T-helper 1 cell (primary cell): ENCODE data around the gene MOB4.
"Not testable (repeated sequence)": the region's sequence is repeated elsewhere in the genome, so short reads cannot be mapped to it uniquely, and the experiment has no call there.

Experiments
- DNase-seq, 5 donors: peaks; one replicate each; pipeline ENCODE4 v3.0.0-alpha.2; 2012 to 2020

MOB4 gene

DNA sequence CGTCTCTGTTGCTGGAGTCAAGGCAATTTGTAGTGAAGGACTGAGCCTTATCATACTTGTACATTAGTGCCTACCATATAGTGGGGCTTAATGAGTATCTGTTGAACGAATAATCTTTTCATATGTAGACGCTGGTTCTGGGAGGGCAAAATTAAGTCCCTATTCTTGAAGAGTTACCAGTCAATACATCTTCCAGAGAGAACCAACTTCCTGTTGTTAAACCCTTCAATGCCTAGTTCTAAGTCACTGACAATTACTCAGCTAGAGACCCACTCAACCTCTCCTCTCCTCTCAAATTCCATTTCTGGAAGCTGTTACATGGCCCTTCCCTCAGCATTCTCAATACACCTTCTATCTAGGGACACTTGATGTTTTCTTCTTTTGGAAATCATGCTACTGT is 1.1 kb upstream of the MOB4 start:
- peak in 1 of 5 donors; percentile 21 for DNase-seq

DNA sequence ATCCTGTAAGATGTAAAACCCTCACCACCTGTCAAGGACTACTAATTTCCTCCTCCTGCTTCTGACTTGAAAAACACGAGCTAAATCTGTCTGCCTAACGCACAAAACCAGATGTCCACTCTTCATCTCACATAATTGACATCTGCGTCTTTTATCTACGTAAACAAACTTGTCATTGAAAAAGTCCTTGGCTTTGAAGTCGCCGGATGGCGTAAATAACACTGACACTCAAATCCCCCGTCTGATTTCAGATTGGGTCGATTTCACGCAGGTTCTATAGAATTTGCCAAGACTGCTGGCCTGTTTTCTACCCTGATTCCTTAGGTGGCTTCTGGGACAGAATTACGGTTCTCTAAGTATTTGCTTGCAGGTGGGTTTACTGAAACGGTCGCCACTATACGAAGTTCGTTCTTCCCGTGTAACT is 539 bp upstream of the MOB4 start:
- DNase-seq = peak in 1 of 5 donors; percentile 37

- DNase-seq = peak in 3 of 5 donors; percentile 18 to 27 (median 24)
Measured at GRCh38 chr2:197516393-197516761, 511 bp downstream of the MOB4 start.

GRCh38 chr2:197517150-197517549 is 1.3 kb downstream of the MOB4 start:
- no peak for DNase-seq

GRCh38 chr2:197538412-197538811 is 22.5 kb downstream of the MOB4 start:
- no peak for DNase-seq

GRCh38 chr2:197539734-197540133 is 23.9 kb downstream of the MOB4 start:
- DNase-seq = no peak

- no peak for DNase-seq
Measured at GRCh38 chr2:197543206-197543605, 27.3 kb downstream of the MOB4 start.

DNA sequence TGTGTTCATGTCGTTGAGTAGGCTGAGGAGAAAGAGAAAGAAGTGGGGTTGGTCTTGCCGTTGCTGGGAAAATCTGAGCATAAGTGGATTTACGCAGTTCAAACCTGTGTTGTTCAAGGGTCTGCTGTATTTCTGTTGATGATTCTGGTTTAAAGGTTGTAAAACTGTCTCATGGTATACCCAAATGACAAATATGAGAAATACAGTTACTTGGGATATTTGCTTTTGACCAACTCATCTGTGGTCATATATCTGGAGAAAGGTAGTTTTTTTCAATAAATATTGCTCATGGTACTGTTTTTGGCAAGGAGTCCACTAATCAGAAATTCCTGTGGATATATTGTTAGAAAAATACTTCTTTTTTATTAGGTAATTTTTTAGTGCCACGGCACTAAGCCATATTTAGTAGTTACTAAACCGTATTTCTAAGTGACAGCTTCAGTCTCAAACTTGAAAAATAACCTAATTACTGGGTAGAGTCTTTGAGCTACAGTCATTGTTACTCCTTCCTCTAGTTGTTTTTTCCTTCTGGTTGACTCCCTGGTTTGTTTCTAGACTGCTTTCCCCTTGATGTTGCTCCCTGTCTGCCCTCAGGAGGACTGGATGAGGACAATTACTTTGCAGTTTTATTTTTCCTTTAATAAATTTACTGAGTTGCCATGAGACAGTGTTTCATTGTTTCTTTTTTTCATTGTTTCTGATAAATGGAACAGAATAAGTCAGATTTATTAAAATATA is 31.5 kb downstream of the MOB4 start:
- DNase-seq = no peak

DNA sequence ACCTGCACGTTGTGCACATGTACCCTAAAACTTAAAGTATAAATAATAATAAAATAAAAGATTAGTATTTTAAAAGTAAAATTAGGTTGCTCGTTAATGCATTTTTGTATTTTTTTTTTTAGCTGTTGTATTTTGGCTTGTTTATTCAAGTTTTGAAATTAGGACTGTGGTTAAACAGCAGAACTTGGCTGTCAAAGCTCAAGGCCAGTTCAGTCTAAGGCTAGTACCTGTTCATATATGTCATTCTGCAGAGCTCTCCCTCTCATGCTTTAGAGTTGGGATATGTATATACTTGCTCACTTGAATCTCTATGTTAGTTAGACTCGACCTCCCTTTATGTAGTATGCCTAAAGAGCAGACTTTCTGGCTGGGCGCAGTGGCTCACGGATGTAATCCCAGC is 32.7 kb downstream of the MOB4 start:
- DNase-seq = no peak

DNA sequence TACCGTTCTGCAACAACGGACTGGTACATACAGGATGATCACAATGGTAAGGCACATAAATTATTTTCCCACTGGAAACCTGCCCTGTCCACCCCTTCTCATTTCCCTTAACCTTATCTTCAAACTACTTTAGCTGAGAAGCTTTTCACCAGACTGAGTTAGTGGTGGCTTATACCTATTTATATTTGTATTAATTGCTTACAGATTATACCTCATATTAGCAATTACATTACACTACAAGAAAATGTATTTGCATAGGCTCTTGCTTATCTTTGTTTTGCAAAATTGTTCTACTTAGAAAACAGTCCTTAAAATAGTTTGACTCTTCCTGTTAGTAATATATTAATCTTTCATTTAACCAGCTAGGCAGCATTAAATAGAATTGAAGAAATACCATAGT is 35.4 kb downstream of the MOB4 start:
- DNase-seq = not testable (repeated sequence)

DNA sequence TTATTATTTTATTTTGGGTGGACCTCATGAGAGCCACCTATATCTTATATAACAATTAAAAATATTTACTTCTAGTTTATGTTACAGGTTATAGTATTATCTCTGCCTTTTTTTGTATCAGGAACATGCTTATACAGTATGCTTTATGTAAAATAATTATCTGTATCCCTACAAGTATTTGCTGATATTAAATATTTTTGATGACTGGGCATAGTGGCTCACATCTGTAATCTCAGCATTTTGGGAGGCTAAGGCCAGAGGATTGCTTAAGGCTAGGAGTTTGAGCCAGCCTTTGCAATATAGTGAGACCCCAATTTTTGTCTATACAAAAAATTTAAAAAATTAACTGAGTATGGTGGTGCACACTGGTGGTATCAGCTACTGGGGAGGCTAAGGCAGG is 39.6 kb downstream of the MOB4 start:
- no peak for DNase-seq

DNA sequence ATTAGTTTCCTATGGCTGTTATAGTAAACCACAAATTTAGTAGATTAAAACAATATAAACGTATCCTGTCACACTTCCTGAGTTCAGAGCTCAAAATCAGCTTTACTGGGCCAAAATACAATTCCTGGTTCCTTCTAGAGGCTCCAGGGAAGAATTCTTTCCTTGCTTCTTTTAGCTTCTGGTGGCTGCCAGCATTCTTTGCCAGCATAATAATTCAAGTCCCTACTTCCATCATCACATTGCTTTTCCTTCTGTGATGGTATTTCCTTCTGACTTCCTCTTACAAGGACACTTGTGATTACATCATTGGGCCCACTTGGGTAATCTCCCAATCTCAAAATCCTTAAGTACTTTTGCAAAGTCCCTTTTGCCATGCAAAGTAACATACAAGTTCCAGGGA is 40.6 kb downstream of the MOB4 start:
- no peak for DNase-seq

DNA sequence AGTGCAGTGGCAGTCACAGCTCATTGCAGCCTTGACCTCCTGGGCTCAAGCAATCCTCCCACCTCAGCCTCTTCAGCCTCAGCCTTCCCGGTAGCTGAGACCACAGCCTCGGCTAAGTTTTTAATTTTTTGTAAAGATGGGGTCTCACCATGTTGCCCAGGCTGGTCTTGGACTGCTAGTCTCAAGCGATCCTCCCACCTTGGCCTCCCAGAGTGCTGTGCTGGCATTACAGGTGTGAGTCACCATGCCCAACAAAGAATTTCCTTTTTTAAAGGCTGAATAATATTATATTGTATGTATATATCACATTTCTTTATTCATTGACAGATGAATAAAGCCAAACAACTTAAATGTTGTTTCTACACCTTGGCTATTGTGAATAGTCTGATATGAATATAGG is 42.5 kb downstream of the MOB4 start:
- no peak for DNase-seq

GRCh38 chr2:197559681-197560080 is 43.8 kb downstream of the MOB4 start:
- DNase-seq = no peak

DNA sequence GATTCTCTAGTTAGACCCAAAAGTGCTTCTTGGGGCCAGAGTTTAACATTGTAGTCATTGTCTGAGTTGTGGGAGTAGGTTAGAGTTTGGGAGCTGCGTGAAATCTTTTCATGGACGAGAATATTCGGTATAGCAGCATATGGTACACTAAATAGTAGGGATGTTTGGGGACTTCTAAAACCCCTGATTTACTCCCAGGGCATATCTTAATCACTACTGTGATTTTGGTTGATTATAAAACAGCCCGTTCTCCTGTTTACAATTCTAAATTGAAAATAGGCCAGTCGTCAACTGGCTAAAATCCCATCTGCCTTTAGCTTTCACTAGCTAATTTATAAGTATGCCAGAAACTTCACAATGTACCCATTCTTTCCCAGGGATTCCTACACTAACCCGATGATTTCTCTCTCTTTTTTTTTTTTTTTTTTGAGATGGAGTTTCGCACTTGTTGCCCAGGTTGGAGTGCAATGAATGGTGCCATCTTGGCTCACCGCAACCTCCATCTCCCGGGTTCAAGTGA is 44.3 kb downstream of the MOB4 start:
- no peak for DNase-seq

DNA sequence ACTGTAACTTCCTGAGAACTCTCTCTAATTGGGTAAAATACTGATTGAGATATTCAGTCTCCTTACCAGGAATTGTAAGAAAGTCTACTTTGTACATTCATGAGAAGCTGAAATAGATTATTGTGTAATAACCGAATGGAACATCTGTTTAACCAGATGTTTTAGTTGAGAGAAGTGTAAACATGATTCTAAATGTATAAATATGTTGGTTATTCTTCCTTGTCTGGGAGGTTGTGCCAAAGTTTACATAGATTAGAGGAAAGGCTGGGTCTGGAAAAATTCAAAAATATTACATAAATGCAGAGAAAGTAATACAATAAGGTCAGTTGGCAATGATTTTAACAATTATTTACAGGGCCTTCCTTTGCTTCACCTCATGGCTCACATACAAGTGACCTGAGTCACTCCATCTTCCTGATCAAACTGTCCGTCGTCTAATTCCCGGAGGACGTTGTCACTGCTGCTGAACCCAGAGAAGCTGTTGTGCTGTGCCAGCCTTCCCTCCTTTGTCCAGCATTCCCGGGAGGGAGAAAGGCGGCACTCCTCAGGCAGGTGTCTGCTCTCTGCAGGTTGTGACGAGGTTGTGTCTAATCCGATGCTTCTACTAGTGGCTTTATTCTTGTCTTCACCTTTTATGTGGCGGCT is 55.9 kb downstream of the MOB4 start:
- DNase-seq = no peak

GRCh38 chr2:197573608-197574007 is 57.7 kb downstream of the MOB4 start:
- DNase-seq = no peak

DNA sequence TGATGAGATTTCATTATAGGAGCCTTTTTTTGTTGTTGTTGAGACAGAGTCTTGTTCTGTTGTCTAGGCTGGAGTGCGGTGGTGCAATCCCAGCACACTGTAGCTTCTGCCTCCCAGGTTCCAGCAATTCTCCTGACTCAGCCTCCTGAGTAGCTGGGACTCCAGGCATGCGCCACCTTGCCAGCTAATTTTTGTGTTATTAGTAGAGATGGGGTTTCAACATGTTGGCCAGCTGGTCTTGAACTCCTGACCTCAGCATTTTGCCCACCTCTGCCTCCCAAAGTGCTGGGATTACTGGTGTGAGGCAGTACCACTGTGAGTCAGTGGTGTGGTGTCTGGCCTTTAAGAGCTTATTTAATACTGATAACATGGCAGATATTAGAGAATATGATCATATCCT is 60.1 kb downstream of the MOB4 start:
- DNase-seq = no peak

DNA sequence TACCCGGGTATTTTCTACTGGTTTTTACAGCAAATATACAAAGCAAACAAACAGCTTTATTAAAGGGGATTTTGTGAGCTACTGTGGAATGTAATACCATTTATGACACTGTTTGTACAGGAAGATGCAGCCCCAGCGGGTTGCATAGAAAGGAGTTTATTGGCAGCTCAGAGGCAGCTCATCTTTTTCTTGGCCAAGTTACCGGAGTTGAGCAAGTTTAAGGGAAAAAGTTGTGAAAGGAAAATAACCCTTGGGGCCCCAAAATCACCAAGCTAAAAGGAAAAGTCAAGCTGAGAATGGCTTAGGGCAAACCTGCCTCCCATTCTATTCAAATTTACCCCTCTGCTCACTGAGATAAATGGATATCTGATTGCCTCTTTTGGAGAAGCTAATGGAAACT is 60.8 kb downstream of the MOB4 start:
- DNase-seq = no peak

DNA sequence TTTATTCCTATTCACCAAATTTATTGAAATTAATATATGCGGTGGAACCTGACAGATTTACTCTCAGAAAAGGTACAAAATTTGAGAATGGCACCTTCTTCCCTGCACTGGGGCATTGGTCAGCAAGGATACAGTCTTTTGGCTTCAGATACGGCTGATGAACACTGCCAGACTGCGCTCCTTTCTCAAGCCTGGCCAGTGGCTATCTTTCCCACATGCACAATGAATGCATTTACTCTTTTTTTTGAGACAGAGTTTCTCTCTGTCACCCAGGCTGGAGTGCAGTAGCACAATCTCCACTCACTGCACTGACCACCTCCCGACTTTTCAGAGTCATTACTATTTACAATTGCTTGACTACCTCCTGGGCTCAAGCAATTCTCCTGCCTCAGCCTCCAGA is 61.6 kb downstream of the MOB4 start:
- no peak for DNase-seq

DNA sequence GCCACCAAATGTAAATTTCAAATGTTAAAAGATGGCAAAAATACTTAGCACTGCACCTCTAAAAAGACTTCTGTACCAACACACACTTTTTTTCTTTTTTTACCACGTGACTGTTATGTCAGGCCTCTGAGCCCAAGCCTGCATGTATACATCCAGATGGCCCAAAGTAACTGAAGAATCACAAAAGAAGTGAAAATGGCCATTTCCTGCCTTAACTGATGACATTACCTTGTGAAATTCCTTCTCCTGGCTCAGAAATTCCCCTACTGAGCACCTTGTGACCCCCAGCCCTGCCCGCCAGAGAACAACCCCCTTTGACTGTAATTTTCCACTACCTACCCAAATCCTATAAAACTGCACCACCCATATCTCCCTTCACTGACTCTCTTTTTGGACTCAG is 62.4 kb downstream of the MOB4 start:
- not testable (repeated sequence) for DNase-seq

- not testable (repeated sequence) for DNase-seq
Measured at GRCh38 chr2:197580166-197580565, 64.3 kb downstream of the MOB4 start.

GRCh38 chr2:197587255-197587654 is 71.4 kb downstream of the MOB4 start:
- DNase-seq = not testable (repeated sequence)

DNA sequence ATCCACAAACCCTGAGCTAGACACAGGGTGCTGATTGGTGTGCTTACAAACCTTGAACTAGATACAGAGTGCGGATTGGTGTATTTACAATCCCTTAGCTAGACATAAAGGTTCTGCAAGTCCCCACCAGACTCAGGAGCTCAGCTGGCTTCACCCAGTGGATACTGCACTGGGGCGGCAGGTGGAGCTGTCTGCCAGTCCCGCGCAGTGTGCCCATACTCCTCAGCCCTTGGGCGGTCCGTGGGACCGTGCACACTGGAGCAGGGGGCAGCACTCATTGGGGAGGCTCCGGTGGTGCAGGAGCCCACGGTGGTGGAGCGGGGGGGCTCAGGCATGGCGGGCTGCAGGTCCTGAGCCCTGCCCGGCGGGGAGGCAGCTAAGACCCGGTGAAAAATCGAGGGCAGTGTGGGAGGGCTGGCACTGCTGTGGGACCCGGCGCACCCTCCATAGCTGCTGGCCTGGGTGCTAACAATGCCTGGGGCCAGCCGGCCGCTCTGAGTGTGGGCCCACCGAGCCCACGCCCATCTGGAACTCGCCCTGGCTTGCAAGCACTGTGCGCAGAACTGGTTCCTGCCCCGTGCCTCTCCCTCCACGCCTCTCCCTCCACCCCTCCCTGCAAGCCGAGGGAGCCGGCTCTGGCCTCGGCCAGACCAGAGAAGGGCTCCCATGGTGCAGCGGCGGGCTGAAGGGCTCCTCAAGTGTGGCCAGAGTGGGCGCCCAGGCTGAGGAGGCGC is 75.6 kb downstream of the MOB4 start:
- no peak for DNase-seq
